ENCODE results near the gene FTSJ1.
"Not testable (repeated sequence)": the region's sequence is repeated elsewhere in the genome, so short reads cannot be mapped to it uniquely, and the experiment has no call there.

FTSJ1 gene

GRCh38 chrX:48514868-48515460, 39.0 kb downstream of the FTSJ1 start:
- Histone ChIP-seq H3K9me3 (replicated peaks in 1 of 11) (no peaks in the 10 kb centered on the region), H3K4me3 (no peak overlapping the region), H3K36me3 (no peaks in the 10 kb centered on the region; a peak in 1 of 22 replicates), H3K9ac (no peak overlapping the region), H3K4me1 (peaks cover 0 to 8% (median 2%) of the 10 kb centered on the region in 10 experiments; a peak in 7 of 20 replicates), H3K27ac (no peak overlapping the region), H3K27me3 (peaks cover 17 to 75% (median 53%) of the 10 kb centered on the region in 11 experiments; a peak in 20 of 22 replicates), H3K4me2 (no peak overlapping the region), H4K20me1 (peaks cover 0 to 8% (median 0%) of the 10 kb centered on the region in 11 experiments; a peak in 4 of 22 replicates)
- no peak for TF ChIP-seq Cebpa-rat (IDR thresholded peaks at IDR 0.05)

- Histone ChIP-seq H3K4me3 (no peak overlapping the region), H3K9me3 (replicated peaks in 1 of 11) (no peaks in the 10 kb centered on the region), H3K27ac (no peak overlapping the region), H3K36me3 (no peaks in the 10 kb centered on the region; a peak in 1 of 22 replicates), H3K9ac (no peak overlapping the region), H3K27me3 (peaks cover 17 to 84% (median 55%) of the 10 kb centered on the region in 11 experiments; a peak in 21 of 22 replicates), H4K20me1 (peaks cover 0 to 8% (median 0%) of the 10 kb centered on the region in 11 experiments; a peak in 4 of 22 replicates), H3K4me2 (no peak overlapping the region), H3K4me1 (peaks cover 0 to 15% (median 7%) of the 10 kb centered on the region in 10 experiments; a peak in 13 of 20 replicates)
- TF ChIP-seq Cebpa-rat (IDR thresholded peaks at IDR 0.05) = no peak
Observed at GRCh38 chrX:48515842-48516241, 39.8 kb downstream of the FTSJ1 start.

- Histone ChIP-seq H3K36me3 (no peaks in the 10 kb centered on the region; a peak in 1 of 22 replicates), H3K4me1 (peaks cover 0 to 19% (median 11%) of the 10 kb centered on the region in 10 experiments; a peak in 15 of 20 replicates), H3K9me3 (replicated peaks in 1 of 11) (no peaks in the 10 kb centered on the region), H3K27ac (no peak overlapping the region), H4K20me1 (peaks cover 0 to 8% (median 0%) of the 10 kb centered on the region in 11 experiments; a peak in 4 of 22 replicates), H3K27me3 (peaks cover 17 to 84% (median 58%) of the 10 kb centered on the region in 11 experiments; a peak in 21 of 22 replicates), H3K9ac (no peak overlapping the region), H3K4me3 (no peak overlapping the region), H3K4me2 (no peak overlapping the region)
- TF ChIP-seq Cebpa-rat (IDR thresholded peaks at IDR 0.05) = no peak
Observed at GRCh38 chrX:48516285-48516684, 40.3 kb downstream of the FTSJ1 start.

GRCh38 chrX:48516987-48517386, 41.0 kb downstream of the FTSJ1 start:
- Histone ChIP-seq H3K9ac (no peak overlapping the region), H4K20me1 (peaks cover 0 to 8% (median 0%) of the 10 kb centered on the region in 11 experiments; a peak in 4 of 22 replicates), H3K27ac (no peak overlapping the region), H3K9me3 (replicated peaks in 1 of 11) (no peaks in the 10 kb centered on the region; a peak in 1 of 22 replicates), H3K36me3 (no peaks in the 10 kb centered on the region; a peak in 1 of 22 replicates), H3K4me2 (no peak overlapping the region), H3K4me3 (no peak overlapping the region), H3K27me3 (peaks cover 17 to 77% (median 56%) of the 10 kb centered on the region in 11 experiments; a peak in 21 of 22 replicates), H3K4me1 (peaks cover 0 to 19% (median 11%) of the 10 kb centered on the region in 10 experiments; a peak in 15 of 20 replicates)
- TF ChIP-seq Cebpa-rat (IDR thresholded peaks at IDR 0.05) = no peak

GRCh38 chrX:48519481-48519880, 43.5 kb downstream of the FTSJ1 start:
- peaks cover 12 to 54% (median 36%) of the 10 kb centered on the region in 11 experiments; a peak in 21 of 22 replicates for H3K27me3 ChIP-seq
- H3K36me3 ChIP-seq; H3K4me2 ChIP-seq; H4K20me1 ChIP-seq; H3K9ac ChIP-seq; H3K27ac ChIP-seq; H3K4me3 ChIP-seq; H3K9me3 ChIP-seq (replicated peaks in 1 of 11): not testable (repeated sequence)
- H3K4me1 ChIP-seq = peaks cover 17 to 36% (median 26%) of the 10 kb centered on the region in 10 experiments

- no peak for TF ChIP-seq Cebpa-rat (IDR thresholded peaks at IDR 0.05)
- H3K4me1 ChIP-seq = peaks cover 17 to 40% (median 30%) of the 10 kb centered on the region in 10 experiments
- H3K9me3 ChIP-seq (replicated peaks in 1 of 11) = no peaks in the 10 kb centered on the region; a peak in 1 of 22 replicates
- no peak overlapping the region for H3K4me3 ChIP-seq
- H3K27ac ChIP-seq = no peak overlapping the region
- peaks cover 0 to 16% (median 10%) of the 10 kb centered on the region in 11 experiments; a peak in 10 of 22 replicates for H3K36me3 ChIP-seq
- H3K4me2 ChIP-seq = peak overlapping the region in 9 of 11 experiments; percentile 45 to 85 (median 76); a peak in 17 of 22 replicates
- H3K9ac ChIP-seq = no peak overlapping the region
- no peaks in the 10 kb centered on the region; a peak in 2 of 22 replicates for H4K20me1 ChIP-seq
- peaks cover 8 to 47% (median 30%) of the 10 kb centered on the region in 11 experiments; a peak in 20 of 22 replicates for H3K27me3 ChIP-seq
Observed at GRCh38 chrX:48520455-48520854, 44.5 kb downstream of the FTSJ1 start.

- Histone ChIP-seq H3K27ac (peak overlapping the region in 9 of 11 experiments; percentile 45 to 83 (median 74); a peak in 15 of 22 replicates), H3K27me3 (peaks cover 8 to 44% (median 31%) of the 10 kb centered on the region in 11 experiments; a peak in 19 of 22 replicates)
Observed at GRCh38 chrX:48520976-48521352, 45.0 kb downstream of the FTSJ1 start.

GRCh38 chrX:48521353-48522243, 45.6 kb downstream of the FTSJ1 start, which contains the start of gene EBP:
TSS of gene EBP (plus strand) at chrX:48521808. CDS start at chrX:48523772, 1,964 bp downstream.
- no peaks in the 10 kb centered on the region; a peak in 1 of 22 replicates for H3K9me3 ChIP-seq (replicated peaks in 1 of 11)
- H3K9ac ChIP-seq = peak within 1 kb of the TSS; percentile 74 to 85 (median 82)
- H4K20me1 ChIP-seq = 0 out of 22 replicates have a peak, but pooled peaks cover 0 to 4% (median 0%) of the 10 kb centered on the region in 11 experiments
- peaks cover 8 to 45% (median 29%) of the 10 kb centered on the region in 11 experiments; a peak in 19 of 22 replicates for H3K27me3 ChIP-seq
- H3K4me1 ChIP-seq = peaks cover 17 to 40% (median 31%) of the 10 kb centered on the region in 10 experiments
- H3K4me3 ChIP-seq = peak within 1 kb of the TSS; percentile 57 to 78 (median 70)
- H3K36me3 ChIP-seq = peaks cover 2 to 26% (median 10%) of the 10 kb centered on the region in 11 experiments; a peak in 13 of 22 replicates
- H3K27ac ChIP-seq = peak within 1 kb of the TSS in 10 of 11 experiments; percentile 52 to 83 (median 74); a peak in 20 of 22 replicates
- H3K4me2 ChIP-seq = peak within 1 kb of the TSS; percentile 67 to 85 (median 78)
- TF ChIP-seq Cebpa-rat (IDR thresholded peaks at IDR 0.05) = no peak

More at GRCh38 chrX:48520976-48521352, 45.0 kb downstream of the FTSJ1 start:
- Histone ChIP-seq H3K4me3 (peak overlapping the region; percentile 57 to 78 (median 70)), H3K9ac (peak overlapping the region in 9 of 11 experiments; percentile 26 to 85 (median 82); a peak in 15 of 22 replicates), H3K36me3 (peaks cover 0 to 21% (median 10%) of the 10 kb centered on the region in 11 experiments; a peak in 10 of 22 replicates), H3K4me1 (peaks cover 17 to 40% (median 31%) of the 10 kb centered on the region in 10 experiments), H4K20me1 (no peaks in the 10 kb centered on the region; a peak in 2 of 22 replicates), H3K9me3 (replicated peaks in 1 of 11) (no peaks in the 10 kb centered on the region; a peak in 1 of 22 replicates), H3K4me2 (peak overlapping the region; percentile 38 to 85 (median 76))
- TF ChIP-seq Cebpa-rat (IDR thresholded peaks at IDR 0.05) = no peak
